ENCODE results near the gene KCNIP2.

KCNIP2 gene

DNA sequence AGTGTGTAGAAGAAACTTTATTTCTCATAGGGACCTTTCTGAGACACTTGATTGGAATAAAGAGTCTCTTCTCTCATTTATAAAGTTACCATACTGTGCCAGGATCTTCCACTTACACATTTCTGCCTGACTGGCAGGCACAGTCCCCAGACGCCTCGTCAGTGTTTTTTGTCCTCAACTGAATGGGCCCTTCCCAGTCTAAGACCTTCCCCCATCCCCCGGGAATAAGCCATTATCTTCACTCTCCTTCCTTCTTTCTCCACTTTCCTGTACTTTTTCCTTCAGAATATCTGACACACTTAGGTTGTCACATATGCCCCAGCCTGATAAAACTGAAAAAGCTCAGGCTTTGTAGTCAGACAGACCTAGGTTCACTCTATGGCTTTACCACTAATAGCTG lies 35.3 kb upstream of the KCNIP2 start:
- TF ChIP-seq, protein P1, sequence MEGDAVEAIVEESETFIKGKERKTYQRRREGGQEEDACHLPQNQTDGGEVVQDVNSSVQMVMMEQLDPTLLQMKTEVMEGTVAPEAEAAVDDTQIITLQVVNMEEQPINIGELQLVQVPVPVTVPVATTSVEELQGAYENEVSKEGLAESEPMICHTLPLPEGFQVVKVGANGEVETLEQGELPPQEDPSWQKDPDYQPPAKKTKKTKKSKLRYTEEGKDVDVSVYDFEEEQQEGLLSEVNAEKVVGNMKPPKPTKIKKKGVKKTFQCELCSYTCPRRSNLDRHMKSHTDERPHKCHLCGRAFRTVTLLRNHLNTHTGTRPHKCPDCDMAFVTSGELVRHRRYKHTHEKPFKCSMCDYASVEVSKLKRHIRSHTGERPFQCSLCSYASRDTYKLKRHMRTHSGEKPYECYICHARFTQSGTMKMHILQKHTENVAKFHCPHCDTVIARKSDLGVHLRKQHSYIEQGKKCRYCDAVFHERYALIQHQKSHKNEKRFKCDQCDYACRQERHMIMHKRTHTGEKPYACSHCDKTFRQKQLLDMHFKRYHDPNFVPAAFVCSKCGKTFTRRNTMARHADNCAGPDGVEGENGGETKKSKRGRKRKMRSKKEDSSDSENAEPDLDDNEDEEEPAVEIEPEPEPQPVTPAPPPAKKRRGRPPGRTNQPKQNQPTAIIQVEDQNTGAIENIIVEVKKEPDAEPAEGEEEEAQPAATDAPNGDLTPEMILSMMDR (IDR thresholded peaks at IDR 0.05): no peak
- DNase-seq: no peak
- Histone ChIP-seq H3K9me3 (no peaks in the 10 kb centered on the region), H3K36me3 (peaks cover 0 to 17% (median 0%) of the 10 kb centered on the region in 3 donors), H3K4me3 (no peak overlapping the region), H3K27ac (no peak overlapping the region), H3K27me3 (no peaks in the 10 kb centered on the region), H3K4me1 (peaks cover 0 to 7% (median 0%) of the 10 kb centered on the region in 4 donors)
- intact Hi-C loops (cut with DNase I; ENCODE audit: low total_unique reads): no loop called here

DNA sequence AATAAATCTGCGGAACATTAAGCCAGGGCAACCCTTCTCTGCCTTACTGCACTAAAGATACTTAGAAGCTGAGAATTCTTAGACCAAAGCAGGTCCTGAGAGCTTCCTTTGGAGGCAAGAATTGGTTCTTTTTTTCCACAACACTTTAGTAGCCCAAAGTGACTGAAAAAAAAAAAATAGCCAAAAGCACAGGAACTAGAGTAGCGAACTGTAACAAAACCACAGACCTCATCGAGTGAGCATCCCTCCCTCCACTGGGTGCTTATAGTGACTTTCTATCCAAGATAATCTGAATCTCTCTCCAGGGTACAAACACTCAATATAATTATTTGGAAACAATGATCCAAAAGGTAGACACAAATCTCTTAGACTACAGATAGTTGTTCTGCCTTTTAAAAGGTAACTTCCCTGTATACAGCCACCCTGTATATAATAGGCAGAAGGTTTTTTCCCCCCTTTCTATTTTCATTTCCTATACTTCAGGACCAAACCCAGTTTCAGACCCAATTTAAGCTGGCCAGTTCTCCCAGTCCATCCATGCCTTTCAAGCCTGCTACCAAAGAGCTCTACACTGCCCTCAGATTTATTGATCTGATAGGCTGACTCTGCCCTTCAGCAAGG lies 31.6 kb upstream of the KCNIP2 start:
- peaks cover 0 to 7% (median 0%) of the 10 kb centered on the region in 4 donors for H3K4me1 ChIP-seq
- H3K27ac ChIP-seq: no peak overlapping the region
- no peak for DNase-seq
- H3K4me3 ChIP-seq: no peak overlapping the region
- peaks cover 0 to 13% (median 0%) of the 10 kb centered on the region in 3 donors for H3K36me3 ChIP-seq
- no peaks in the 10 kb centered on the region for H3K27me3 ChIP-seq
- TF ChIP-seq, protein P1 (IDR thresholded peaks at IDR 0.05): no peak
- intact Hi-C loops (cut with DNase I; ENCODE audit: low total_unique reads): no loop called here
- H3K9me3 ChIP-seq: no peaks in the 10 kb centered on the region

DNA sequence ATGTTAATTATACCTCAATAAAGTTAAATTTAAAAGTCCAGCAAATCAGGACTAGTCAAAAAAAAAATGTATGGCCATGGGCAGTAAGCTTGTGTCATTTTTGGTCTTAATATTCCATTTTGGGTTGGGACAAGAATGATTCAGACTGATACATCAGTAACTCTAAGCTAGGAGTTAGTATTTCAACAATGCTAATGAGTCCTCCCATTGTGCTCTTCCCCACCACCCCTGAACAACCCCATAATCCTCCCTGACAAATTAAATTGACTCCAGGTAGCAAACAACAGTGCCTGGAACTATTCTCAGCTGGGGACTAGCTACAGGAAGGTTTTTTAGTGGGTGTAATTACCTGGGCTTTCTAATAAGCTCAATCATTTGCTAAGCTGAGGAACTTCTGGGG lies 30.7 kb upstream of the KCNIP2 start:
- TF ChIP-seq, protein P1 (IDR thresholded peaks at IDR 0.05): no peak
- Histone ChIP-seq H3K9me3 (no peaks in the 10 kb centered on the region), H3K27ac (no peak overlapping the region), H3K4me3 (no peak overlapping the region), H3K4me1 (no peaks in the 10 kb centered on the region), H3K27me3 (no peaks in the 10 kb centered on the region), H3K36me3 (peaks cover 0 to 12% (median 0%) of the 10 kb centered on the region in 3 donors)
- no peak for DNase-seq
- intact Hi-C loops (cut with DNase I; ENCODE audit: low total_unique reads): no loop called here

DNA sequence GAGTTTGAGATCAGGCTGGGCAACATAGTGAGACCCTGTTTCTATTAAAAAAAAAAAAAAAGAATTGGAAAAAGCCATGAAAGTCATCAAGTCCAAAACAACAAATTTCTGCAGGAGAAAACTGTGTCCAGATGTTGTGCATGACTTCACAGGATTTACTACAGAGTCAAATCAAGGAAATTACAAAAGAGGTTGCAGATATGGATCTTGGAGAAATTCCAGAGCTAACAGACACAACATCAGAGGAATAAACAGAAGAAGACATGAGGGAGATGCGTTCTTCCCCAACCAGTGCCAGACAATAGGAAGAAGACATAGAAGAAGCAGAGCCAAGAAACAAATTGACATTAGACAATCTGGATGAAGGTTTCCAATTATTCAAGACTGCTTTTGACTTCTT lies 24.3 kb upstream of the KCNIP2 start:
- intact Hi-C loops (cut with DNase I; ENCODE audit: low total_unique reads): no loop called here
- TF ChIP-seq, protein P1 (IDR thresholded peaks at IDR 0.05): no peak

DNA sequence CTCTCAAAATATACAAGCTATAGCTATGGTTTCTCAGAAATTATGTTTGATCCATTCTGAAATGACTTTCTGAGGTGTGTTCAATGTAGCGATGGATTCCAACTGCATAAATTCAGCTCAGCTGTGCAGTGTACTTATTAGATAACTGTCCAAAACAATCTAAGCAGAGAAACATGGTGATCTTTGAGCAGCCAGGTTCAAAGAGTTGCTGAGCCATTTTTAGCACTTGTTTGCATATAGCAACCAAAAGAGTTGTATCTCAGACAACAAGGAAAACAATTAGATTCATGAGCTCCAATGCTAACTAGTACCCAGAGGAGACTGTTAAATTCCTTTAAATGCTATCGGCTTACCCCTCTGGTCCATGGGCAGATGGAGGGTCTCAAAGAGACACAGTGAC lies 15.9 kb upstream of the KCNIP2 start:
- TF ChIP-seq, protein P1 (IDR thresholded peaks at IDR 0.05): no peak
- H3K27ac ChIP-seq: no peak overlapping the region

More for the DNA sequence above, 24.3 kb upstream of the KCNIP2 start:
- DNase-seq: no peak
- Histone ChIP-seq H3K36me3 (peaks cover under 1 to 4% (median 3%) of the 10 kb centered on the region in 3 donors), H3K4me1 (no peaks in the 10 kb centered on the region), H3K4me3 (no peak overlapping the region), H3K27me3 (no peaks in the 10 kb centered on the region), H3K9me3 (no peaks in the 10 kb centered on the region), H3K27ac (no peak overlapping the region)

More for the DNA sequence above, 15.9 kb upstream of the KCNIP2 start:
- H3K27me3 ChIP-seq: no peaks in the 10 kb centered on the region
- H3K9me3 ChIP-seq: no peaks in the 10 kb centered on the region
- no peak for DNase-seq
- H3K4me1 ChIP-seq: no peaks in the 10 kb centered on the region
- no peak overlapping the region for H3K4me3 ChIP-seq
- intact Hi-C loops (cut with DNase I; ENCODE audit: low total_unique reads): no loop called here
- H3K36me3 ChIP-seq: peaks cover 0 to 13% (median 4%) of the 10 kb centered on the region in 3 donors

All from tibial artery (tissue), 4 donors.